ENCODE results near the gene PEX13.

Gene PEX13

GRCh38 chr2:61090386-61090921 lies 72.9 kb downstream of the PEX13 start:
- no peak overlapping the region for H3K27ac ChIP-seq
- no peak for DNase-seq (ENCODE audit: low spot score)
- ChIA-PET CTCF (interaction anchor here (0.6 kb wide), 1 partner anchor 158 kb away, joined by 3 read pairs; no protein-coding TSS in a partner anchor), POLR2A (ENCODE audit: low non-redundant PET) (no interaction called here)
- TF ChIP-seq CTCF (conservative IDR thresholded peaks at IDR 0.05; ENCODE audit: low read depth) = no peak

- ChIA-PET POLR2A (ENCODE audit: low non-redundant PET) (interaction anchor here (0.7 kb wide), 1 partner anchor 19 kb away, joined by 3 read pairs; no protein-coding TSS in a partner anchor), CTCF (no interaction called here)
- no peak overlapping the region for H3K27ac ChIP-seq
- TF ChIP-seq CTCF (conservative IDR thresholded peaks at IDR 0.05; ENCODE audit: low read depth) = no peak
- DNase-seq (ENCODE audit: low spot score) = no peak
Measured at GRCh38 chr2:61091485-61091884, 74.0 kb downstream of the PEX13 start.

DNA sequence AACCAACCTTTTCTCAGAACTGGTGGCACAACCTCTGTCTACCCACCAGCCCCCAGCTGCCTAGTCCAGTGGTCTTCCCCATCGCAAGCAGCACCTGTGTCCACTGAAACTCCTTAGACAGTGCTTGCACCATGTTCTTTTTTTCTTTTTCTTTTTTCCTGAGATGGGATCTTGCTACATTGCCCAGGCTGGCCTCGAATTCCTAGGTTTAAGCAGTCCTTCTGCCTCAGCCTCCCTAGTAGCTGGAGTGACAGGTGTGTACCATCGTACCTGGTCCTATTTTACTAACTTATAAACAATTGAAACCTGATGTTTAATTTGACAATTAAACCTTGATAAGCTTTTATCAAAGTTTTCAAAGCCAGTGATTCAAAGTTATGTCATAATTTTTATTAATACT lies 78.9 kb downstream of the PEX13 start:
- DNase-seq (ENCODE audit: low spot score) = no peak
- ChIA-PET POLR2A (ENCODE audit: low non-redundant PET) (no interaction called here), CTCF (no interaction called here)
- H3K27ac ChIP-seq = no peak overlapping the region
- no peak for TF ChIP-seq CTCF (conservative IDR thresholded peaks at IDR 0.05; ENCODE audit: low read depth)

- DNase-seq (ENCODE audit: low spot score) = no peak
- ChIA-PET POLR2A (ENCODE audit: low non-redundant PET) (interaction anchor here (0.5 kb wide), 1 partner anchor 43 kb away, joined by 5 read pairs; no protein-coding TSS in a partner anchor), CTCF (interaction anchor here (0.6 kb wide), 1 partner anchor 327 kb away, joined by 6 read pairs; no protein-coding TSS in a partner anchor)
- no peak overlapping the region for H3K27ac ChIP-seq
- TF ChIP-seq CTCF (conservative IDR thresholded peaks at IDR 0.05; ENCODE audit: low read depth) = no peak
Measured at GRCh38 chr2:61100801-61101200, 83.3 kb downstream of the PEX13 start.

All from RWPE1 (cell line).